Activated T-cell treated with anti-CD3 and anti-CD28 coated beads for 4 hours (primary cell): ENCODE data around the gene DIS3L.
"Not testable (repeated sequence)": the region's sequence is repeated elsewhere in the genome, so short reads cannot be mapped to it uniquely, and the experiment has no call there.

Source experiments
- DNase-seq: peaks from one replicate; pipeline ENCODE4 v3.0.0-alpha.2; 2020

DIS3L gene

DNA sequence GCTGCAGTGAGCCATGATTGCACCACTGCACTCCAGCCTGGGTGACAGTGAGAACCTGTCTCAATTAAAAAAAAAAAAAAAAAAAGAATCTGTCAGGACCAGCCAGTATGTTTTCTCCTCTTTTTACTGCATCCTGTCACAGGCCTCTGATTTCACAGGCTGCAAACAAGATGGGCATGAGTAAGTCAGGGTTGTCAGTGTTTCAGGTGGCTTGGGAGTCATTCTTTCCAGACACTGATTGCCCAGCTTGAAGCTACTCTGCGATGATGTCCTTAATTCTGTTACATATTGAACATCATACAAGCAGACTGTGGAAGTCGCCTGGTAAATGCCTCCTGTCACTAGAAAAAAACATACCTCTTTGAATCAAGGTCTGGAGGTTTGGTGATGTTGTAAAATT is 18.8 kb downstream of the DIS3L start:
- no peak for DNase-seq

DNA sequence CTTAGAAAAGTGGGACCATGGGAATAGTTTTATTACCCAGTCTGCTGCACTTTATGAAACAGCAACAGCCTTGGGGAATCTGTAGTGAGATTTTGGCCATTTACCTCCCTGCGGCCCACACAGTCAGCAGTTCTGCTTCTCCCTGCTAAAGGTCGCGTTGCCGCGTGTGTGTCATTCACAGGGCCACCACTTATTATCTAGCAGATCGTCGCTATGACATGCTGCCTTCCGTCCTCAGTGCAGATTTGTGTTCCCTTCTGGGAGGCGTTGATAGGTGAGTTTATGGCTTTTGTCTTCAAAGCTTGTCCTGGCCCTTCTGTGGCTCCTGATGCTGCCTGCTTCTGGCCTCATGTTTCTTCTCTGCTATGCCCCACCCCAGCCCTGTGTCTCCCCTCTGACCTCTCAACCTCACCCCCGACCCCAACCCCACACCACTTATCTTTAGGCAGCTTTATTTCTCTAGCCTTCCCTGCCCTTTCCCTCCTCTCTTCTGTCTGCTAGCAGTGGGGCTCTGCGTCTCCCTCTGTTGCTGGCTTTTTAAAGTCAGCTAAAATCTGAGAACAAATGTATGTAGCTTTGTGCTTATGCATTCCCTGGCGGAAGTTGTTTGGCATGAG is 30.1 kb downstream of the DIS3L start:
- no peak for DNase-seq

DNA sequence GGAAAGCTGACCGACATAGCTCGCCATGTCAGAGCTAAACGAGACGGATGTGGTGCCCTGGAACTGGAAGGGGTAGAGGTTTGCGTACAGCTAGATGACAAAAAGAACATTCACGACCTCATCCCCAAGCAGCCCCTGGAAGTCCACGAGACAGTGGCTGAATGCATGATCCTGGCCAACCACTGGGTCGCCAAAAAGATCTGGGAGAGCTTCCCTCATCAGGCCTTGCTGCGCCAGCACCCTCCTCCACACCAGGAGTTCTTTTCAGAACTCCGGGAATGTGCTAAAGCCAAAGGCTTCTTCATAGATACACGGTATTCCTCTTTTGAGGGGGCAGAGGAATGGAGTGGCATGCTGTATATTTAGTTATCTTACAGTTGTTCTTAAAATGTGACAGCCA is 32.7 kb downstream of the DIS3L start:
- DNase-seq = no peak

DNA sequence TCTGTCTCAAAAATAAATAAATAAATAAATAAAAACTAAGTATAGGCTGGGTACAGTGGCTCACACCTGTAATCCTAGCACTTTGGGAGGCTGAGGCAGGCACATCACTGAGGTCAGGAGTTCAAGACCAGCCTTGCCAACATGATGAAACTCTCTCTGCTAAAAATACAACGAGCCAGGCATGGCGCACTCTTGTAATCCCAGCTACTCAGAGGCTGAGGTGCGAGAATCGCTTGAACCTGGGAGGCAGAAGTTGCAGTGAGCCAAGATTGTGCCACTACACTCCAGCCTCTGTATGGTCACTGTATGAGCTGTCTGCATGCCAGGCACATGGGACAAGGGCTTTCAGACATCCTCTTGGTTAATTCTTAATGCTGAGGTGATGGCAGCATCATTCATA is 34.4 kb downstream of the DIS3L start:
- DNase-seq = no peak

DNA sequence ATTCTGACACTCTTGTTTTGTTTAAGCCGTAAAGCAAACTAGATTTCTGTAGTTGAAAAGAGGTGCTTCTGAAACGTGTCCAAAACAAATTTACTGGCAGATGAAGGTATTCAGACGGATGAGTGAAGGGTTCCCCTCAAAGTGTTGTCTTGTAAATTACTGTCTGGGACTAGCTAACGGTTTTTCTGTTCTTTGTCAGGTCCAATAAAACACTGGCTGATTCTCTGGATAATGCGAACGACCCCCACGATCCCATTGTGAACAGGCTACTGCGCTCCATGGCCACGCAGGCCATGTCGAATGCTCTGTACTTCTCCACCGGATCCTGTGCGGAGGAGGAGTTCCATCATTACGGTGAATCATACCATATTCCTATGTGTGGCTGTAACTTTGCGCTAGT is 35.4 kb downstream of the DIS3L start:
- DNase-seq = no peak

DNA sequence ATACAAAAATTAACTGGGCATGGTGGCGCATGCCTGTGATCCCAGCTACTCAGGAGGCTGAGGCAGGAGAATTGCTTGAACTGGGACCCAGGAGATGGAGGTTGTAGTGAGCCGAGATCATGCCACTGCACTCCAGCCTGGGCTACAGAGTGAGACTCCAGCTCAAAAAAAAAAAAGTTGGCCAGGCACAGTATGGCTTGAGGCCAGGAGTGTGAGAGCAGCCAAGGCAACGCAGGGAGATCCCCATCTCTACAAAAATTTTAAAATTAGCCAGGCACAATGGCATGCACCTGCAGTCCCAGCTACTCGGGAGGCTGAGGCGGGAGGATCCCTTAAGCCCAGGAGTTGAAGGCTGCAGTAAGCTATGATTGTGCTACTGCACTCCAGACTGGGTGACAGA is 55.2 kb downstream of the DIS3L start:
- DNase-seq = not testable (repeated sequence)

DNA sequence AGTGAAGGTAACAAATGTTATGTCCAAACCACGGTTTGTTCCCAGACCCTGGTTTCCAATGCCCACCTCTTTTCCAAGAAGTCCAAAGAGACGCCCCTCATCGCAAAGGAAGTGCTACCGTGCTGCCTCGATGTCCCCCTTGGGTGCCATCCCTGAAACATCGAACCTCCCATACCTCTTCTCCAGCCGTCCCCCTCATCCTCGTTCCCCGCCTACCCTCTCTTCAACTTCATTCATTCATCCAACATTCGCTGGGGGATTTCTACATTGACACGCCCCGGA is 62.6 kb downstream of the DIS3L start:
- no peak for DNase-seq

DNA sequence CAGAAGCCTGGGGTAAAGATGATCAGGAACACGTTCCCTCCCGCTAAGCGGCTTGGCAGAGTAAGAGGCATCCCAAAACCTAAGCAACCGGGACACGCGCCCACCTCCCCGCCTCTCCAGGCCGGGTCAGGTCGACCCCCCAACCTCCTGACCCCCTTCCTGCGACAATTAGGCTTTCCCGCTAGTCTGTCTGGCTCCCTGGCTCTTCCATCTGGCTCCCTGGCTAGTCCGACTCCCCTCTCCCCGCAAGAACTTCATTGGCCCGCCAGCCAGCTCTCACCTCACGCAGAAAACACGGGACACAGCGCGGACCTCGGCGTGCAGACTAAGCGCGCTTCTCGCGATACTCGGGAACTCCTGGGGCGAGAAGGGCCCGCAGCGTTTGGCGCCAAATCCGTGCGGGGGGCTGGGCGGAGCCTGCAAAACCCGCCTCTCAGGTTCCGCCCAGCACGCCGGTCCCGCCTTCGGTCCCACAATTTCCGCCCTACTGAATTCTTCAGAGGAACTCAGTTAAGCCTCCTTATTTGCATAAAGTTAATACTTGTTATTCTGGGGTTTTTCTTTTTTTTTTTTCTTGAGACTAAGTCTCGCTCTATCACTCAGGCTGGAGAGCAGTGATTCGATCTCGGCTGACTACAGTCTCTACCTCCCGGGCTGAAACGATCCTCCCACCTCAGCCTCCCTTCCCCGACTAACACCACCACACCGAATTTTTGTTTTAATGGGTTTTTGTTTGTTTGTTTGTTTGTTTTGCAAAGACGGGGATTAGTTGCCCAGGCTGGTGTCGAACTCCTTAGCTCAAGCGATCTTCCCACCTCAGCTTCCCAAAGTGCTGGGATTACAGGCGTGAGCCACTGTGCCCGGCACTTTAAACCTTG is 63.2 kb downstream of the DIS3L start, which contains the start of gene TIPIN:
Gene TIPIN (minus strand): TSS at position 327 of the 878 bp plus-strand sequence. CDS start 3,738 bp downstream, outside the sequence.
- peak; percentile 94 for DNase-seq

DNA sequence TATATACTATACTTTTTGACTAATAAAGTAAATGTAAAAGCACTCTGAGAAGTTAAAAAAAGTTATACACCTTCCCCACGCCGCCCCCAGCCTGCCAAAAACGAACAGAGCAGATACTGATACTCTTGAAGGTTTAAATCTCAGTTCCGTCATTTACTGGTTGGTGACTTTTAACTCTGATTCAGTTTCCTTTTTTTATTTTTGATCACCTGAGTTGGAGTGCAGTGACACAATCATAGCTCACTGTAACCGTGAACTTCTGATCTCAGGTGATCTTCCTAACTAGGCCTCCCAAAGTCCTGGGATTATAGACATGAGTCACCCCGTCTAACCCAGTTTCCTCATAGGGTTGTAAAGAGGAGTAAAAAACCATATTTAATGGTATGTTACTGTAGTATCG is 66.4 kb downstream of the DIS3L start:
- DNase-seq = no peak

DNA sequence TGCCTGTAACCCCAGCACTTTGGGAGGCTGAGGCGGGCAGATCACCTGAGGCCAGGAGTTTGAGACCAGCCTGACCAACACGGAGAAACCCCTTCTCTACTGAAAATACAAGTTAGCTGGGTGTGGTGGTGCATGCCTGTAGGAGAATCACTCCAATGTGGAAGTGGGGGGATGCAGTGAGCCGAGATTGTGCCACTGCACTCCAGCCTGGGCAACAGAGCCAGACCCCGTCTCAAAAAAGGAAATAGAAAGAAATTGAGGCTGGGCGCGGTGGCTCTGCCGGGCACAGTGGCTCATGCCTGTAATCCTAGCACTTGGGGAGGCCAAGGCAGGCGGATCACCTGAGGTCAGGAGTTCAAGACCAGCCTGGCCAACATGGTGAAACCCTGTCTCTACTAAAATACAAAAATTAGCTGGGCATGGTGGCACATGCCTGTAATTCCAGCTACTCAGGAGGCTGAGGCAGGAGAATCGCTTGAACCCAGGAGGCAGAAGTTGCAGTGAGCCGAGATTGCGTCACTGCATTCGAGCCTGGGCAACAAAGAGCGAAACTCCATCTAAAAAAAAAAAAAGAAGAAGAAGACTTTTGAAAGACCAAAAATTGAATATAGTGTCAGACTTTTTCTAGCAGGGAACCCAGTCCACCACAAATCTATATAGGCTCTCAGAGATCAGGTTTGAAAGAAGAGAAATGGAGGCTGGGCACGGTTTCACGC is 68.5 kb downstream of the DIS3L start:
- not testable (repeated sequence) for DNase-seq

DNA sequence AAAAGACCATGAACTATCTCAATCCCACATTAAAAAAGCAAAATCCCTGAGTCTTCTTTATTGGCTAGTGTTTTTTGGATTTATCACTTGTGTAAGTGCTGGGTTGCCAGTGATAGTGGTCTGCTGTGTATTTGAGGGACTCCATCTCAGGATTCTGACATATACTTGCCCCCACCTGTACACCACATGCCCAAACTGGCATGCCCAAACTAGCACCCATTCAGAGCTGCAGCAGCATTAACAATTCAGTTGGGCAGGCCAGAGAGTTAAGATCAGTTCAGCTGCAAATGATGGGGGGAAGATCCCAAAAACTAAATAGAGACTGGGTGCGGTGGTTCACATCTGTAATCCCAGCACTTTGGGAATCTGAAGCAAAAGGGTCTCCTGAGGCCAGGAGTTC is 69.4 kb downstream of the DIS3L start:
- no peak for DNase-seq

DNA sequence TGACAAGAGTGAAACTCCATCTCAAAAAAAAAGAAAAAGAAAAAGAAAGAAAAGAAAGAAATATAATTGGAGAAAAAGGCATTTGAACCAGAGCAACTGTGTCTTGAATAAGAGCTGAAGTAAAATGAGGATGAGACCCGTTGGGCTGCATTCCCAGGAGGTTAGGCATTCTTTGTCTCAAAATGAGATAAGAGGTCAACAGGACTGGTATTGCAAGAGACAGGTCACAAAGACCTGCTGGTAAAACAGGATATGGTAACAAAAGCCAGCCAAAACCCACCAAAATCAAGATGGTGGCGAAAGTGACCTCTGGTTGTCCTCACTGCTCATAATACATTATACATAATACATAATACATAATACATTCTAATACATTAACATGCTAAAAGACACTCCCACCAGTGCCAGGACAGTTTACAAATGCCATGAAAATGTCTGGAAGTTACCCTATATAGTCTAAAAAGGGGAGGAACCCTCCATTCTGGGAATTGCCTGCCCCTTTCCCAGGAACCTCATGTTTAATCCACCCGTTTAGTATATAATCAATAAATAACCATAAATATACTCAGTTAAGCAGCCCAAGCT is 71.7 kb downstream of the DIS3L start:
- no peak for DNase-seq

DNA sequence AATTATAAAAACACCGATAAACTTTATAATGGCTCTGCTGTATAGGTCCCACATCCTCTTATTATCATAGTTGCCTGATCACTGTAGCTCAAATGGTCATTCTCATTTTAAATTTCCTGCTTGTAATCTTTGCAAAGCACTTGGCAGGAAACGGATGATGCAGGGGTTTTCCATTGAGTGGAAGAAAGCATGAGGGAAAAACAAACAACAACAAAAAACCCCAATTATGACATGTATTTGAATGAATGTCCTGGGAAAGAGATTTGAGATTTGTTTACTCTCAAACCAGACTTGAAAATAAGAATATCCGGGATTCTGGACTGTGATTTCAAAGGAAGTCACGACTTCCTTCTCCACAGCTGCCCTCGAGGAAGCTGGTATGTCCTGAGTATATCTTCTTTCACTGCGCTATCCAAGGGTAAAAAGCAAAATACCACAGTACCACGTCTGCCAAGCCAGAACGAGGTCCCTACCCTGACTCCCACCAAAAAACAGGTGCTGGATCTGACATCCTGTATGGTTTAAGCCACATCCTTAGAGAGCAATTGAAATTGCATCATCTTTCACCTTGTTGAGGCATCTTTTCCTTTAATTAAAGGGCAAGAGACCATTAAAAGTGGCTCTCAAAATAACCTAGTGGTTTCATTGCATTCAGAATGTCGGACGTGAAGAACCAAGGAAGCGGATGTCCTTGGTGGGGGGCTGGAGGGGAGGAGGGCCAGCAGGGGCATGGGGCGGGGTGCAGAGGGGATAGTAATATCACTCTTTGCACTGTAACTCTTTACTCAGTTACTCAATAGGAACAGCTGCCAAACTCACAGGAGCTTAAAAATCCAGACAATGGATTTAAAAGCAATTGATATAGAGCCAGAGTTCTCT is 76.6 kb downstream of the DIS3L start:
- DNase-seq = no peak

DNA sequence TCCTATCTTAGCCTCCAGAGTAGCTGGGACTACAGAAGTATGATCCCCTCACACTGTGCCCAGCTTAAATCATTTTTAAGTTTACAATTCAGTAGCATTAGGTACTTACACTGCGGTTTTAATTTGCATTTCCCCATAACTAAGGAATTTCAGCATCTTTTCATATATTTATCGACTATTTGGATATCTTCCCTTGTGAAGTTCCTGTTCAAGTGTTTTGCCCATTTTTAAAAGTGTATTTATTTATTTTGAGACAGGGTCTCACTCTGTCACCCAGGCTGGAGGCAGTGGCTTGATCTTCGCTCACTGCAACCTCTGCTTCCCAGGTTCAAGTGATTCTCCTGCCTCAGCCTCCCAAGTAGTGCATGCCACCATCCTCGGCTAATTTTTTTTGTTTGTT is 80.8 kb downstream of the DIS3L start:
- DNase-seq = no peak

DNA sequence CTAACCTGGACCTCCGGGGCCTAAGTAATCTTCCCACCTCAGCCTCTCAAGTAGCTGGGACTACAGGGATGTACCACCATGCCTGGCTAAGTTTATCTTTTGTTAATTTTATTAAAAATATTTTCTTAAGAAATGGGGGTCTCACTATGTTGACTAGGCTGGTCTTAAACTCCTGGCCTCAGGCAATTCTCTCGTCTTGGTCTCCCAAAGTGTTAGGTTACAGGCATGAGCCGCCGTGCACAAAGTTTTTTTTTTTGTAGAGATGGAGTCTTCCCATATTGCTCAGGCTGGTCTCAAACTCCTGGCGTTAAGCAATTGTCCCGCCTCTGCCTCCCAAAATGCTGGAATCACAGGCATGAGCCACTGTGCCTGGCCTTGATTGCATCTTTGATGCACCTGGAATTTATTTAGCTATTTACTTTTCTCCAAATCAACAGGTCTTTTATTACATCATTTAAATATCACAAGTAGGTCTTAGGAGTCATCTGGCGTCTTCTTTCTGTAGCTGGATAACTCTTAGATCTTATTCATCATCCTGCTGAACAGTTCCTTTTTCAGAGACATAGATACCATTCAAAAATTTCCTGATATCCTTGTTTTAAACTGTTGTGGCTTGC is 85.6 kb downstream of the DIS3L start:
- no peak for DNase-seq

DNA sequence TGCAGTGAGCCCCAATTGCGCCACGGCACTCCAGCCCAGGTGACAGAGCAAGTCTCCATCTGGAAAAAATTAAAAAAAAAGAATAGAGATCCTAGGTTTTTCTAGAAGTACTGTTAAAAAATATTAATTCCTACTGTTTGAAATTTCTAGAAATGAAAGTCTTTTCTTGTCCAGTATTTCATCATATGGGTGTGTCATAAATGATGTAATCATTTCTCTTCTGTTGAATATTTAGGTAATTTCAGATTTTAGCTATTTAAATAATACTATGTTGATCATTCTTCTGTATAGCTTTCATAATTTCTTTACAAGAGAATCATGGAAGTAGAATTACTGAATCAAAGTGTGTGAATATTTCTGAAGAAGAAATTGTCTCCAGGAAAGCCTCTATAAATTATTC is 88.0 kb downstream of the DIS3L start:
- DNase-seq = not testable (repeated sequence)
